Measurements from ENCODE around the gene FRAT2.

FRAT2 gene

GRCh38 chr10:97323501-97323900 lies 11.0 kb downstream of the FRAT2 start:
- DNase-seq, result no peak

- DNase-seq, result no peak
Observed at GRCh38 chr10:97321804-97322190, 12.7 kb downstream of the FRAT2 start.

- DNase-seq, result no peak
Observed at GRCh38 chr10:97321032-97321803, 13.3 kb downstream of the FRAT2 start.

- no peak for DNase-seq
Observed at GRCh38 chr10:97320480-97321031, 14.0 kb downstream of the FRAT2 start.

- DNase-seq, result peak; percentile 25
Observed at GRCh38 chr10:97319671-97320479, 14.7 kb downstream of the FRAT2 start.

GRCh38 chr10:97318772-97319651 lies 15.5 kb downstream of the FRAT2 start, which contains the start of gene FRAT1:
Gene FRAT1, plus strand, starts transcription at chr10:97319271. Its CDS starts 183 bp downstream, at chr10:97319454.
- peak; percentile 88 for DNase-seq

GRCh38 chr10:97314671-97315070 lies 19.9 kb downstream of the FRAT2 start:
- no peak for DNase-seq

GRCh38 chr10:97312897-97313296 lies 21.6 kb downstream of the FRAT2 start:
- no peak for DNase-seq

- DNase-seq, result no peak
Observed at GRCh38 chr10:97311111-97311626, 23.4 kb downstream of the FRAT2 start.

GRCh38 chr10:97307866-97308780 lies 26.4 kb downstream of the FRAT2 start:
- DNase-seq, result no peak

- no peak for DNase-seq
Observed at GRCh38 chr10:97307441-97307840, 27.1 kb downstream of the FRAT2 start.

- no peak for DNase-seq
Observed at GRCh38 chr10:97302088-97302791, 32.3 kb downstream of the FRAT2 start.

- DNase-seq, result no peak
Observed at GRCh38 chr10:97300980-97301379, 33.5 kb downstream of the FRAT2 start.

GRCh38 chr10:97298223-97298571 lies 36.3 kb downstream of the FRAT2 start:
- no peak for DNase-seq

GRCh38 chr10:97297556-97298222 lies 36.8 kb downstream of the FRAT2 start:
- no peak for DNase-seq

GRCh38 chr10:97292862-97293198 lies 41.7 kb downstream of the FRAT2 start:
- DNase-seq, result no peak

- DNase-seq, result peak; percentile 98
Observed at GRCh38 chr10:97292097-97292861, 42.2 kb downstream of the FRAT2 start, which contains the start of gene ARHGAP19. Gene ARHGAP19, minus strand, starts transcription at chr10:97292637. Its CDS starts 10 bp downstream, at chr10:97292627.

GRCh38 chr10:97291357-97292096 lies 43.0 kb downstream of the FRAT2 start:
- DNase-seq, result no peak
